ENCODE measurements around the gene MAP3K2.

The MAP3K2 gene

GRCh38 chr2:127348426-127349000, 39.3 kb downstream of the MAP3K2 start:
- DNase-seq (ENCODE audit: low spot score) = no peak

- DNase-seq (ENCODE audit: low spot score) = no peak
These were observed 39.9 kb downstream of the MAP3K2 start for GRCh38 chr2:127347734-127348392.

GRCh38 chr2:127347015-127347414, 40.8 kb downstream of the MAP3K2 start:
- DNase-seq (ENCODE audit: low spot score) = no peak

GRCh38 chr2:127343277-127343676, 44.5 kb downstream of the MAP3K2 start:
- DNase-seq (ENCODE audit: low spot score) = no peak

GRCh38 chr2:127342101-127342500, 45.7 kb downstream of the MAP3K2 start:
- DNase-seq (ENCODE audit: low spot score) = no peak

- DNase-seq (ENCODE audit: low spot score) = no peak
These were observed 55.4 kb downstream of the MAP3K2 start for GRCh38 chr2:127332335-127332734.

GRCh38 chr2:127330753-127331152, 57.0 kb downstream of the MAP3K2 start:
- DNase-seq (ENCODE audit: low spot score) = no peak

GRCh38 chr2:127326289-127326945, 61.4 kb downstream of the MAP3K2 start:
- no peak for DNase-seq (ENCODE audit: low spot score)

- peak; percentile 27 for DNase-seq (ENCODE audit: low spot score)
These were observed 63.1 kb downstream of the MAP3K2 start for GRCh38 chr2:127324635-127325034.

GRCh38 chr2:127321303-127321702, 66.5 kb downstream of the MAP3K2 start:
- DNase-seq (ENCODE audit: low spot score) = peak; percentile 9

- no peak for DNase-seq (ENCODE audit: low spot score)
These were observed 67.0 kb downstream of the MAP3K2 start for GRCh38 chr2:127320586-127321275.

- no peak for DNase-seq (ENCODE audit: low spot score)
These were observed 67.7 kb downstream of the MAP3K2 start for GRCh38 chr2:127320067-127320466.

- no peak for DNase-seq (ENCODE audit: low spot score)
These were observed 73.4 kb downstream of the MAP3K2 start for GRCh38 chr2:127314193-127314988.

GRCh38 chr2:127313406-127313805, 74.4 kb downstream of the MAP3K2 start:
- no peak for DNase-seq (ENCODE audit: low spot score)

- DNase-seq (ENCODE audit: low spot score) = no peak
These were observed 76.8 kb downstream of the MAP3K2 start for GRCh38 chr2:127310980-127311379.

- no peak for DNase-seq (ENCODE audit: low spot score)
These were observed 78.3 kb downstream of the MAP3K2 start for GRCh38 chr2:127309468-127309867.

- DNase-seq (ENCODE audit: low spot score) = no peak
These were observed 79.1 kb downstream of the MAP3K2 start for GRCh38 chr2:127308586-127309138.

GRCh38 chr2:127305990-127306585, 81.7 kb downstream of the MAP3K2 start:
- DNase-seq (ENCODE audit: low spot score) = no peak

GRCh38 chr2:127302168-127302567, 85.6 kb downstream of the MAP3K2 start:
- DNase-seq (ENCODE audit: low spot score) = no peak

GRCh38 chr2:127293748-127294562, 93.8 kb downstream of the MAP3K2 start, which contains the start of gene ERCC3:
Gene ERCC3, minus strand, starts transcription at chr2:127294144. Its CDS starts 63 bp downstream, at chr2:127294081.
- peak; percentile 89 for DNase-seq (ENCODE audit: low spot score)
